ENCODE data around the gene ACAD8.
A peak's percentile ranks its signal among the peaks of the same experiment; 100 is the strongest.

The ACAD8 gene

GRCh38 chr11:134238956-134239355 lies 14.4 kb upstream of the ACAD8 start:
- Histone ChIP-seq H3K27me3 (replicated peaks in 2 of 5; ENCODE audit: control insufficient read depth in 4 of 5, insufficient read depth in 5 of 5, low read length in 4 of 5) (no peaks in the 10 kb centered on the region), H3K4me1 (ENCODE audit: control extremely low read depth in 1 of 4, control insufficient read depth in 4 of 4, insufficient read depth in 4 of 4, low read length in 3 of 4) (no peaks in the 10 kb centered on the region), H3K27ac (ENCODE audit: insufficient read depth in 1 of 2, low read depth in 1 of 2, low read length in 2 of 2, poor library complexity in 1 of 2, severe bottlenecking in 2 of 2) (no peak overlapping the region), H3K4me3 (ENCODE audit: control insufficient read depth in 1 of 7, extremely low read depth in 1 of 7, insufficient read depth in 4 of 7, low read depth in 2 of 7, low read length in 6 of 7) (no peak overlapping the region), H3K9me3 (ENCODE audit: control extremely low read depth in 1 of 5, control insufficient read depth in 4 of 5, insufficient read depth in 2 of 5, low read depth in 1 of 5, low read length in 4 of 5) (no peaks in the 10 kb centered on the region), H3K36me3 (ENCODE audit: control insufficient read depth in 4 of 4, insufficient read depth in 4 of 4, low read length in 3 of 4) (peaks cover 12 to 82% (median 56%) of the 10 kb centered on the region in 4 experiments)
- WGBS (ENCODE audit: insufficient coverage) = 100% methylated on average over 4 of the region's 5 CpGs
- no peak for DNase-seq
- ChIA-PET CTCF (interaction anchor here (2.0 kb wide), 1 partner anchor 10 kb away, joined by 5 read pairs; no protein-coding TSS in a partner anchor), POLR2A (no interaction called here)

GRCh38 chr11:134240592-134240991 lies 12.8 kb upstream of the ACAD8 start:
- POLR2A ChIA-PET = no interaction called here
- Histone ChIP-seq H3K4me1 (ENCODE audit: control extremely low read depth in 1 of 4, control insufficient read depth in 4 of 4, insufficient read depth in 4 of 4, low read length in 3 of 4) (no peaks in the 10 kb centered on the region), H3K27me3 (replicated peaks in 2 of 5; ENCODE audit: control insufficient read depth in 4 of 5, insufficient read depth in 5 of 5, low read length in 4 of 5) (no peaks in the 10 kb centered on the region), H3K9me3 (ENCODE audit: control extremely low read depth in 1 of 5, control insufficient read depth in 4 of 5, insufficient read depth in 2 of 5, low read depth in 1 of 5, low read length in 4 of 5) (no peaks in the 10 kb centered on the region), H3K4me3 (ENCODE audit: control insufficient read depth in 1 of 7, extremely low read depth in 1 of 7, insufficient read depth in 4 of 7, low read depth in 2 of 7, low read length in 6 of 7) (no peak overlapping the region), H3K27ac (ENCODE audit: insufficient read depth in 1 of 2, low read depth in 1 of 2, low read length in 2 of 2, poor library complexity in 1 of 2, severe bottlenecking in 2 of 2) (no peak overlapping the region), H3K36me3 (ENCODE audit: control insufficient read depth in 4 of 4, insufficient read depth in 4 of 4, low read length in 3 of 4) (peaks cover 12 to 87% (median 64%) of the 10 kb centered on the region in 4 experiments)
- WGBS (ENCODE audit: insufficient coverage) = 100% methylated on average over 1 of the region's 6 CpGs
- CTCF ChIA-PET = interaction anchor here (1.2 to 2.0 kb wide), 4 partner anchors 8 to 30 kb away, joined by 4 to 5 read pairs (median 5); no protein-coding TSS in a partner anchor
- DNase-seq = no peak

GRCh38 chr11:134242376-134242775 lies 11.0 kb upstream of the ACAD8 start:
- CTCF ChIA-PET = interaction anchor here (1.6 to 4.0 kb wide), 5 partner anchors 8 to 33 kb away, joined by 5 to 17 read pairs (median 10); no protein-coding TSS in a partner anchor
- DNase-seq = no peak
- no peak overlapping the region for H3K27ac ChIP-seq (ENCODE audit: insufficient read depth in 1 of 2, low read depth in 1 of 2, low read length in 2 of 2, poor library complexity in 1 of 2, severe bottlenecking in 2 of 2)
- no peaks in the 10 kb centered on the region for H3K27me3 ChIP-seq (replicated peaks in 2 of 5; ENCODE audit: control insufficient read depth in 4 of 5, insufficient read depth in 5 of 5, low read length in 4 of 5)
- H3K9me3 ChIP-seq (ENCODE audit: control extremely low read depth in 1 of 5, control insufficient read depth in 4 of 5, insufficient read depth in 2 of 5, low read depth in 1 of 5, low read length in 4 of 5) = no peaks in the 10 kb centered on the region
- POLR2A ChIA-PET = no interaction called here
- H3K4me1 ChIP-seq (ENCODE audit: control extremely low read depth in 1 of 4, control insufficient read depth in 4 of 4, insufficient read depth in 4 of 4, low read length in 3 of 4) = no peaks in the 10 kb centered on the region
- no peak overlapping the region for H3K4me3 ChIP-seq (ENCODE audit: control insufficient read depth in 1 of 7, extremely low read depth in 1 of 7, insufficient read depth in 4 of 7, low read depth in 2 of 7, low read length in 6 of 7)
- peaks cover 7 to 90% (median 70%) of the 10 kb centered on the region in 4 experiments for H3K36me3 ChIP-seq (ENCODE audit: control insufficient read depth in 4 of 4, insufficient read depth in 4 of 4, low read length in 3 of 4)
- WGBS (ENCODE audit: insufficient coverage) = 96% methylated on average over 8 of the region's 9 CpGs

GRCh38 chr11:134243913-134244312 lies 9.5 kb upstream of the ACAD8 start:
- Histone ChIP-seq H3K27ac (ENCODE audit: insufficient read depth in 1 of 2, low read depth in 1 of 2, low read length in 2 of 2, poor library complexity in 1 of 2, severe bottlenecking in 2 of 2) (no peak overlapping the region), H3K4me3 (ENCODE audit: control insufficient read depth in 1 of 7, extremely low read depth in 1 of 7, insufficient read depth in 4 of 7, low read depth in 2 of 7, low read length in 6 of 7) (no peak overlapping the region), H3K4me1 (ENCODE audit: control extremely low read depth in 1 of 4, control insufficient read depth in 4 of 4, insufficient read depth in 4 of 4, low read length in 3 of 4) (no peaks in the 10 kb centered on the region), H3K36me3 (ENCODE audit: control insufficient read depth in 4 of 4, insufficient read depth in 4 of 4, low read length in 3 of 4) (peaks cover 8 to 95% (median 80%) of the 10 kb centered on the region in 4 experiments), H3K9me3 (ENCODE audit: control extremely low read depth in 1 of 5, control insufficient read depth in 4 of 5, insufficient read depth in 2 of 5, low read depth in 1 of 5, low read length in 4 of 5) (no peaks in the 10 kb centered on the region), H3K27me3 (replicated peaks in 2 of 5; ENCODE audit: control insufficient read depth in 4 of 5, insufficient read depth in 5 of 5, low read length in 4 of 5) (no peaks in the 10 kb centered on the region)
- POLR2A ChIA-PET = no interaction called here
- CTCF ChIA-PET = interaction anchor here (0.7 to 4.0 kb wide), 14 partner anchors 10 to 90 kb away, joined by 3 to 17 read pairs (median 5); partner anchors contain the start of genes NCAPD3 and VPS26B
- 100% methylated on average over 4 of the region's 4 CpGs for WGBS (ENCODE audit: insufficient coverage)
- DNase-seq = no peak

GRCh38 chr11:134244593-134244992 lies 8.8 kb upstream of the ACAD8 start:
- H3K4me3 ChIP-seq (ENCODE audit: control insufficient read depth in 1 of 7, extremely low read depth in 1 of 7, insufficient read depth in 4 of 7, low read depth in 2 of 7, low read length in 6 of 7) = no peak overlapping the region
- POLR2A ChIA-PET = interaction anchor here (1.4 kb wide), 1 partner anchor 20 kb away, joined by 4 read pairs; the partner anchor contains the start of gene VPS26B
- peak in 2 of 3 donors; percentile 52 to 53 for DNase-seq
- peaks cover 8 to 95% (median 80%) of the 10 kb centered on the region in 4 experiments for H3K36me3 ChIP-seq (ENCODE audit: control insufficient read depth in 4 of 4, insufficient read depth in 4 of 4, low read length in 3 of 4)
- no peaks in the 10 kb centered on the region for H3K4me1 ChIP-seq (ENCODE audit: control extremely low read depth in 1 of 4, control insufficient read depth in 4 of 4, insufficient read depth in 4 of 4, low read length in 3 of 4)
- WGBS (ENCODE audit: insufficient coverage) = 86% methylated on average over 7 of the region's 7 CpGs
- CTCF ChIA-PET = interaction anchor here (0.9 to 4.0 kb wide), 9 partner anchors 15 to 90 kb away, joined by 3 to 17 read pairs (median 8); partner anchors contain the start of genes NCAPD3 and VPS26B
- H3K9me3 ChIP-seq (ENCODE audit: control extremely low read depth in 1 of 5, control insufficient read depth in 4 of 5, insufficient read depth in 2 of 5, low read depth in 1 of 5, low read length in 4 of 5) = no peaks in the 10 kb centered on the region
- no peaks in the 10 kb centered on the region for H3K27me3 ChIP-seq (replicated peaks in 2 of 5; ENCODE audit: control insufficient read depth in 4 of 5, insufficient read depth in 5 of 5, low read length in 4 of 5)
- no peak overlapping the region for H3K27ac ChIP-seq (ENCODE audit: insufficient read depth in 1 of 2, low read depth in 1 of 2, low read length in 2 of 2, poor library complexity in 1 of 2, severe bottlenecking in 2 of 2)

- WGBS (ENCODE audit: insufficient coverage) = 96% methylated on average over 9 of the region's 14 CpGs
- H3K4me3 ChIP-seq (ENCODE audit: control insufficient read depth in 1 of 7, extremely low read depth in 1 of 7, insufficient read depth in 4 of 7, low read depth in 2 of 7, low read length in 6 of 7) = no peak overlapping the region
These were observed 7.9 kb upstream of the ACAD8 start for GRCh38 chr11:134245434-134245833.

GRCh38 chr11:134246100-134246499 lies 7.3 kb upstream of the ACAD8 start:
- CTCF ChIA-PET = no interaction called here

More at GRCh38 chr11:134245434-134245833, 7.9 kb upstream of the ACAD8 start:
- no peaks in the 10 kb centered on the region for H3K9me3 ChIP-seq (ENCODE audit: control extremely low read depth in 1 of 5, control insufficient read depth in 4 of 5, insufficient read depth in 2 of 5, low read depth in 1 of 5, low read length in 4 of 5)
- H3K27ac ChIP-seq (ENCODE audit: insufficient read depth in 1 of 2, low read depth in 1 of 2, low read length in 2 of 2, poor library complexity in 1 of 2, severe bottlenecking in 2 of 2) = no peak overlapping the region
- ChIA-PET POLR2A (interaction anchor here (1.4 kb wide), 1 partner anchor 21 kb away, joined by 4 read pairs; the partner anchor contains the start of gene VPS26B), CTCF (interaction anchor here (1.2 to 4.0 kb wide), 6 partner anchors 16 to 91 kb away, joined by 3 to 17 read pairs (median 11); partner anchors contain the start of genes NCAPD3 and VPS26B)
- DNase-seq = no peak
- H3K4me1 ChIP-seq (ENCODE audit: control extremely low read depth in 1 of 4, control insufficient read depth in 4 of 4, insufficient read depth in 4 of 4, low read length in 3 of 4) = no peaks in the 10 kb centered on the region
- peaks cover 8 to 95% (median 80%) of the 10 kb centered on the region in 4 experiments for H3K36me3 ChIP-seq (ENCODE audit: control insufficient read depth in 4 of 4, insufficient read depth in 4 of 4, low read length in 3 of 4)
- H3K27me3 ChIP-seq (replicated peaks in 2 of 5; ENCODE audit: control insufficient read depth in 4 of 5, insufficient read depth in 5 of 5, low read length in 4 of 5) = no peaks in the 10 kb centered on the region

More at GRCh38 chr11:134246100-134246499, 7.3 kb upstream of the ACAD8 start:
- WGBS (ENCODE audit: insufficient coverage) = 94% methylated on average over 11 of the region's 11 CpGs
- POLR2A ChIA-PET = no interaction called here
- H3K4me3 ChIP-seq (ENCODE audit: control insufficient read depth in 1 of 7, extremely low read depth in 1 of 7, insufficient read depth in 4 of 7, low read depth in 2 of 7, low read length in 6 of 7) = no peak overlapping the region
- no peaks in the 10 kb centered on the region for H3K9me3 ChIP-seq (ENCODE audit: control extremely low read depth in 1 of 5, control insufficient read depth in 4 of 5, insufficient read depth in 2 of 5, low read depth in 1 of 5, low read length in 4 of 5)
- H3K27ac ChIP-seq (ENCODE audit: insufficient read depth in 1 of 2, low read depth in 1 of 2, low read length in 2 of 2, poor library complexity in 1 of 2, severe bottlenecking in 2 of 2) = no peak overlapping the region
- H3K27me3 ChIP-seq (replicated peaks in 2 of 5; ENCODE audit: control insufficient read depth in 4 of 5, insufficient read depth in 5 of 5, low read length in 4 of 5) = no peaks in the 10 kb centered on the region
- no peaks in the 10 kb centered on the region for H3K4me1 ChIP-seq (ENCODE audit: control extremely low read depth in 1 of 4, control insufficient read depth in 4 of 4, insufficient read depth in 4 of 4, low read length in 3 of 4)
- no peak for DNase-seq
- H3K36me3 ChIP-seq (ENCODE audit: control insufficient read depth in 4 of 4, insufficient read depth in 4 of 4, low read length in 3 of 4) = peaks cover 8 to 97% (median 84%) of the 10 kb centered on the region in 4 experiments

All from common myeloid progenitor, CD34-positive (primary cell).